Frontal cortex (tissue), 4 donors: ENCODE data around the gene SRSF1. TPM values are rescaled to one million over a fixed set of nuclear protein-coding genes. Genes with fewer than 3 reads are reported as not detected.
"Not testable (repeated sequence)": the region's sequence is repeated elsewhere in the genome, so short reads cannot be mapped to it uniquely, and the experiment has no call there.

Experiments
- DNase-seq, 2 donors: peaks; one replicate each; pipeline ENCODE4 v3.0.0; 2012; ENCODE audit warnings: low spot score in 2 of 2
- FAIRE-seq: peaks from 2 replicates; lab custom pipeline; 2012; peaks lifted over from hg19 to GRCh38; lab: Jason Lieb, UNC
- total RNA-seq: library from RNA; depleted of rRNA; stranded (reverse); fragments of >200 nt; gene quantifications from one replicate; pipeline ENCODE4 v1.2.3, GENCODE V29; 2014
- donor health status: control.
- donor health status: control.
- donor health status: control.

The SRSF1 gene
- 373 TPM for total RNA-seq

GRCh38 chr17:58006924-58007780 is at the start of gene SRSF1:
TSS of gene SRSF1 (minus strand) at chr17:58007246. CDS start at chr17:58007137, 109 bp downstream.
- DNase-seq (peak; percentile 77 to 87), FAIRE-seq (no peak)

- FAIRE-seq: no peak
Observed at GRCh38 chr17:58056476-58056875, 49.4 kb upstream of the SRSF1 start.

GRCh38 chr17:58054641-58055040 is 47.6 kb upstream of the SRSF1 start:
- no peak for FAIRE-seq
- DNase-seq: no peak

More at GRCh38 chr17:58056476-58056875, 49.4 kb upstream of the SRSF1 start:
- DNase-seq: no peak

- no peak for FAIRE-seq
Observed at GRCh38 chr17:58052945-58053715, 46.1 kb upstream of the SRSF1 start.

GRCh38 chr17:58052407-58052806 is 45.4 kb upstream of the SRSF1 start:
- DNase-seq: no peak
- no peak for FAIRE-seq

More at GRCh38 chr17:58052945-58053715, 46.1 kb upstream of the SRSF1 start:
- peak in 1 of 2 donors; percentile 30 for DNase-seq

GRCh38 chr17:58051468-58051867 is 44.4 kb upstream of the SRSF1 start:
- FAIRE-seq (no peak), DNase-seq (no peak)

- FAIRE-seq (no peak), DNase-seq (no peak)
Observed at GRCh38 chr17:58050966-58051365, 43.9 kb upstream of the SRSF1 start.

- DNase-seq (no peak), FAIRE-seq (no peak)
Observed at GRCh38 chr17:58049533-58049932, 42.5 kb upstream of the SRSF1 start.

GRCh38 chr17:58047376-58048150 is 40.5 kb upstream of the SRSF1 start:
- FAIRE-seq: no peak

GRCh38 chr17:58046239-58047094 is 39.4 kb upstream of the SRSF1 start:
- DNase-seq (peak in 1 of 2 donors; percentile 30), FAIRE-seq (no peak)

More at GRCh38 chr17:58047376-58048150, 40.5 kb upstream of the SRSF1 start:
- DNase-seq: no peak

- DNase-seq, FAIRE-seq: not testable (repeated sequence)
Observed at GRCh38 chr17:58044256-58044655, 37.2 kb upstream of the SRSF1 start.

GRCh38 chr17:58043221-58044181 is 36.5 kb upstream of the SRSF1 start:
- DNase-seq (no peak), FAIRE-seq (no peak)

GRCh38 chr17:58041161-58041560 is 34.1 kb upstream of the SRSF1 start:
- no peak for DNase-seq
- FAIRE-seq: no peak

- DNase-seq: no peak
- no peak for FAIRE-seq
Observed at GRCh38 chr17:58040386-58040785, 33.3 kb upstream of the SRSF1 start.

- DNase-seq (no peak), FAIRE-seq (no peak)
Observed at GRCh38 chr17:58039975-58040374, 32.9 kb upstream of the SRSF1 start.

GRCh38 chr17:58032691-58033415 is 25.8 kb upstream of the SRSF1 start:
- FAIRE-seq (no peak), DNase-seq (no peak)

- DNase-seq (no peak), FAIRE-seq (no peak)
Observed at GRCh38 chr17:58028578-58028977, 21.5 kb upstream of the SRSF1 start.
